GM12878 (cell line): ENCODE data around the gene RIT2. TPM values are rescaled to one million over a fixed set of nuclear protein-coding genes. Genes with fewer than 3 reads are reported as not detected.

Experiments used
- ATAC-seq: fragments of 200-7000 bp; cut with Tn5 transposase; 3 replicates; pipeline ENCODE4 v1.9.1; 2020; ENCODE audit warnings: mild to moderate bottlenecking, moderate library complexity
- BruUV-seq: library from RNA; stranded (reverse); fragments of 400-500 nt; replicated peaks from 2 replicates; lab custom pipeline; 2021; lab: Mats Ljungman, UMichigan
- CTCF ChIA-PET: fragments of 300-600 bp; sonication (Branson Sonifier 250); formaldehyde crosslinking; extraction: SDS; loops from one replicate; lab custom pipeline; 2021; ENCODE audit warnings: inconsistent platforms; lab: Yijun Ruan, JAX
- POLR2A ChIA-PET: fragments of 350-600 bp; formaldehyde crosslinking; extraction: SDS; loops from one replicate; lab custom pipeline; 2021; ENCODE audit warnings: inconsistent platforms; lab: Charles Lee
- RAD21 ChIA-PET: fragments of 300-600 bp; sonication (Branson Sonifier 250); formaldehyde crosslinking; loops from one replicate; lab custom pipeline; 2023; ENCODE audit warnings: antibody characterized with exemption; ENCODE audit not compliant: unreplicated experiment; lab: Charles Lee
- SMC1A ChIA-PET: fragments of 300-600 bp; sonication (Branson Sonifier 250); formaldehyde crosslinking; loops from one replicate; lab custom pipeline; 2023; ENCODE audit not compliant: unreplicated experiment, uncharacterized antibody; lab: Charles Lee
- DNase-seq: peaks from one replicate; pipeline ENCODE4 v3.0.0-alpha.2; 2011; ENCODE audit warnings: low read depth, low spot score
- FAIRE-seq: peaks from 3 replicates; lab custom pipeline; 2011; peaks lifted over from hg19 to GRCh38; lab: Jason Lieb, UNC
- H2AFZ ChIP-seq: 2 replicates; pipeline ENCODE4 v1.6.0; 2011; ENCODE audit warnings: low read depth, low read length, control low read depth; ENCODE audit not compliant: control insufficient read depth
- H3K27ac ChIP-seq: 2 replicates; pipeline ENCODE4 v1.5.1; 2011; ENCODE audit warnings: control low read depth; ENCODE audit not compliant: control insufficient read depth, insufficient read depth
- H3K27me3 ChIP-seq, 2 experiments: replicated peaks in 1 of 2; 2 replicates each; pipeline versions ENCODE4 v1.6.0 to v1.6.1; 2011; ENCODE audit warnings: low read length in 1 of 2; ENCODE audit not compliant: control insufficient read depth in 2 of 2, insufficient read depth in 2 of 2
- H3K36me3 ChIP-seq, 2 experiments: 2 replicates each; pipeline ENCODE4 v1.5.1; 2011; ENCODE audit warnings: low read length in 1 of 2; ENCODE audit not compliant: control insufficient read depth in 2 of 2, insufficient read depth in 2 of 2
- H3K4me1 ChIP-seq: 2 replicates; pipeline ENCODE4 v1.6.1; 2011; ENCODE audit warnings: mild to moderate bottlenecking, low read length, moderate library complexity, mixed read lengths; ENCODE audit not compliant: control insufficient read depth, insufficient read depth
- H3K4me2 ChIP-seq: 2 replicates; pipeline ENCODE4 v1.6.0; 2011; ENCODE audit warnings: control low read depth; ENCODE audit not compliant: control insufficient read depth, insufficient read depth
- H3K4me3 ChIP-seq: fragments of 200-600 bp; sonication (generic); 2 replicates; pipeline ENCODE4 v1.5.1; 2016
- H3K79me2 ChIP-seq: 2 replicates; pipeline ENCODE4 v1.6.0; 2011; ENCODE audit warnings: low read length; ENCODE audit not compliant: control insufficient read depth, insufficient read depth
- H3K9ac ChIP-seq: 2 replicates; pipeline ENCODE4 v1.8.0; 2011; ENCODE audit warnings: low read length, control low read depth, mixed read lengths; ENCODE audit not compliant: control insufficient read depth, insufficient read depth
- H3K9me3 ChIP-seq: replicated peaks from 3 replicates; pipeline ENCODE4 v1.5.1; 2011; ENCODE audit warnings: mild to moderate bottlenecking, low read length; ENCODE audit not compliant: control insufficient read depth, insufficient read depth
- H4K20me1 ChIP-seq: 2 replicates; pipeline ENCODE4 v1.6.0; 2011; ENCODE audit not compliant: control insufficient read depth, insufficient read depth
- BHLHE40 ChIP-seq, 2 experiments: fragments of 450-650 bp in 1 of 2; IDR thresholded peaks; 2 replicates each; pipeline ENCODE4 v1.6.1; 2011 to 2017; ENCODE audit warnings: low read depth in 2 of 2, borderline replicate concordance in 1 of 2, improper control_type of control experiment in 1 of 2, low read length in 1 of 2, mild to moderate bottlenecking in 1 of 2
- CEBPB ChIP-seq, 2 experiments: fragments of 150-350 bp in 1 of 2; IDR thresholded peaks; 2 replicates each; pipeline ENCODE4 v1.6.1; 2012 to 2014; ENCODE audit warnings: low read depth in 2 of 2, low read length in 2 of 2, borderline replicate concordance in 1 of 2, inconsistent platforms in 1 of 2
- E2F4 ChIP-seq: IDR thresholded peaks from 2 replicates; pipeline ENCODE4 v1.6.1; 2012; ENCODE audit warnings: low read depth, low read length, improper control_type of control experiment
- IRF3 ChIP-seq: fragments of 450-650 bp; IDR thresholded peaks from 2 replicates; pipeline ENCODE4 v1.6.1; 2014; ENCODE audit warnings: mild to moderate bottlenecking
- LARP7 ChIP-seq: fragments of 450-650 bp; IDR thresholded peaks from 2 replicates; pipeline ENCODE4 v1.6.1; 2017; ENCODE audit warnings: mild to moderate bottlenecking
- MAX ChIP-seq: IDR thresholded peaks from 2 replicates; pipeline ENCODE4 v1.6.1; 2012; ENCODE audit warnings: low read depth, low read length, improper control_type of control experiment
- MYB ChIP-seq: fragments of 150-350 bp; IDR thresholded peaks from 2 replicates; pipeline ENCODE4 v1.6.1; 2014; ENCODE audit warnings: mild to moderate bottlenecking, low read depth, low read length, borderline replicate concordance
- PRDM15 ChIP-seq: fragments of 450-650 bp; formaldehyde crosslinking; IDR thresholded peaks from 2 replicates; pipeline ENCODE4 v1.4.0; 2020; ENCODE audit warnings: mild to moderate bottlenecking, moderate library complexity
- REST ChIP-seq: IDR thresholded peaks from 2 replicates; pipeline ENCODE4 v1.6.1; 2012; ENCODE audit warnings: mild to moderate bottlenecking, low read depth, low read length
- SP1 ChIP-seq: IDR thresholded peaks from one replicate; pipeline ENCODE4 v1.6.1; 2011; ENCODE audit warnings: low read depth, low read length
- SPI1 ChIP-seq: IDR thresholded peaks from 2 replicates; pipeline ENCODE4 v1.6.1; 2011; ENCODE audit warnings: low read depth, mild to moderate bottlenecking, low read length, moderate library complexity, borderline replicate concordance; ENCODE audit not compliant: insufficient read depth
- SUPT20H ChIP-seq: IDR thresholded peaks from 2 replicates; pipeline ENCODE4 v1.6.1; 2011; ENCODE audit warnings: low read depth, mild to moderate bottlenecking, low read length, moderate library complexity, borderline replicate concordance; ENCODE audit not compliant: control insufficient read depth
- SUZ12 ChIP-seq: fragments of 200-600 bp; sonication (generic); IDR thresholded peaks from one replicate; pipeline ENCODE4 v1.6.1; 2018; ENCODE audit warnings: antibody characterized with exemption, mild to moderate bottlenecking; ENCODE audit not compliant: unreplicated experiment
- ZNF217 ChIP-seq: fragments of 450-650 bp; IDR thresholded peaks from 2 replicates; pipeline ENCODE4 v1.6.1; 2017; ENCODE audit warnings: antibody characterized with exemption, mild to moderate bottlenecking
- ZZZ3 ChIP-seq: IDR thresholded peaks from 2 replicates; pipeline ENCODE4 v1.6.1; 2011; ENCODE audit warnings: low read depth; ENCODE audit not compliant: control insufficient read depth, insufficient read length
- WGBS: methylation state at CpG from one replicate; pipeline ENCODE4 v1.1.6; 2016; ENCODE audit warnings: low lambda C conversion rate; ENCODE audit not compliant: insufficient replicate concordance, insufficient coverage; ENCODE audit errors: missing lambda C conversion rate; 5-methylcytosine and 5-hydroxymethylcytosine counted together
- in situ Hi-C: fragments of 300-500 bp; cut with MboI; formaldehyde crosslinking; loops from 9 replicates; pipeline ENCODE4 v1.14.3; 2018; ENCODE audit warnings: mixed read lengths
- intact Hi-C: fragments of 100-400 bp; cut with micrococcal nuclease; formaldehyde crosslinking; loops from one replicate; pipeline ENCODE4 v1.14.2; 2022; ENCODE audit not compliant: unreplicated experiment
- polyA plus RNA-seq, 11 experiments: library from polyadenylated mRNA; depleted of rRNA in 4 of 11; unstranded in 6 of 11; stranded (reverse) in 5 of 11; fragments of >200 nt; fragmentation: Nextera tagmentation in 4 of 11; fragmentation: Illumina TruSeq in 1 of 11; extraction: Ambion mirVana in 4 of 11; extraction: Trizol in 1 of 11; gene quantifications; 1 replicate in 1 of 11; 2 replicates in 10 of 11; pipeline versions ENCODE4 v1.2.1 to v1.2.3, GENCODE V29; 2011 to 2016; ENCODE audit warnings: inconsistent platforms in 2 of 11, missing spikeins in 2 of 11, low read depth in 1 of 11
- total RNA-seq, 4 experiments: library from RNA; depleted of rRNA in 3 of 4; stranded (reverse); fragments of >200 nt in 3 of 4; fragmentation: Illumina TruSeq in 1 of 4; extraction: Trizol in 1 of 4; gene quantifications; 2 replicates each; pipeline versions ENCODE4 v1.2.1 to v1.2.3, GENCODE V29; 2013 to 2021

The RIT2 gene
- total and polyA plus RNA-seq, 10 of the 15 experiments (the other 5 are each of a cell fraction or from before 2014, with no cell fraction given): not detected

GRCh38 chr18:42954887-42955286, 160.6 kb downstream of the RIT2 start:
- Histone ChIP-seq H3K27me3 (no peaks in the 10 kb centered on the region), H3K4me1 (no peaks in the 10 kb centered on the region), H3K36me3 (no peaks in the 10 kb centered on the region), H3K9ac (no peak overlapping the region), H4K20me1 (no peaks in the 10 kb centered on the region), H2AFZ (no peak overlapping the region), H3K79me2 (no peaks in the 10 kb centered on the region), H3K27ac (no peak overlapping the region), H3K4me3 (no peak overlapping the region), H3K9me3 (no peaks in the 10 kb centered on the region), H3K4me2 (no peak overlapping the region)
- CTCF ChIA-PET: interaction anchor here (0.7 to 1.6 kb wide), 2 partner anchors 8 to 47 kb away, joined by 4 to 5 read pairs; no protein-coding TSS in a partner anchor
- 0% methylated on average over 1 of the region's 1 CpG for WGBS
- no peak for ATAC-seq
- POLR2A ChIA-PET: no interaction called here
- intact Hi-C loops (no loop called here), in situ Hi-C loops (no loop called here)
- SMC1A ChIA-PET: no interaction called here
- RAD21 ChIA-PET: no interaction called here
- FAIRE-seq: no peak
- DNase-seq: no peak
- BruUV-seq: no TSS peak
- TF ChIP-seq E2F4: no peak
- TF ChIP-seq SUPT20H: no peak
- no peak for TF ChIP-seq SPI1
- no peak for TF ChIP-seq MYB
- TF ChIP-seq ZNF217: no peak
- no peak for TF ChIP-seq CEBPB (IDR thresholded peaks at IDR 0.05; ENCODE audit: borderline replicate concordance in 1 of 2, low read depth in 2 of 2, low read length in 2 of 2)
- TF ChIP-seq IRF3: no peak
- TF ChIP-seq MAX: no peak
- TF ChIP-seq ZZZ3: no peak
- no peak for TF ChIP-seq REST
- TF ChIP-seq SP1: no peak
- TF ChIP-seq SUZ12: no peak
- no peak for TF ChIP-seq PRDM15
- TF ChIP-seq BHLHE40 (IDR thresholded peaks at IDR 0.05; ENCODE audit: borderline replicate concordance in 1 of 2, low read depth in 2 of 2, low read length in 1 of 2): no peak
- no peak for TF ChIP-seq LARP7
